Spleen (tissue), 11 donors: ENCODE measurements around the gene PNCK. TPM values are rescaled to one million over a fixed set of nuclear protein-coding genes. Genes with fewer than 3 reads are reported as not detected.

Experiments used
- DNase-seq: peaks from one replicate; pipeline ENCODE4 v3.0.0-alpha.2; 2020
- H3K27ac ChIP-seq, 8 donors: fragments of 200-600 bp; sonication (generic) in 7 of 8; 1 replicate in 4 of 8; 2 replicates in 4 of 8; pipeline versions ENCODE4 v1.5.0 to v1.8.0; 2016 to 2021; ENCODE audit warnings: inconsistent platforms in 4 of 8, mild to moderate bottlenecking in 4 of 8, moderate library complexity in 1 of 8
- H3K27me3 ChIP-seq, 7 donors: fragments of 200-600 bp; sonication (generic) in 6 of 7; replicated peaks in 1 of 7; 1 replicate in 4 of 7; 2 replicates in 3 of 7; pipeline versions ENCODE4 v1.5.0 to v1.8.0; 2016 to 2021; ENCODE audit warnings: inconsistent platforms in 3 of 7, mild to moderate bottlenecking in 1 of 7
- H3K36me3 ChIP-seq, 6 donors: fragments of 200-600 bp; sonication (generic) in 5 of 6; 1 replicate in 4 of 6; 2 replicates in 2 of 6; pipeline versions ENCODE4 v1.5.0 to v1.8.0; 2016 to 2021; ENCODE audit warnings: inconsistent platforms in 2 of 6
- H3K4me1 ChIP-seq, 6 donors: fragments of 200-600 bp; sonication (generic) in 5 of 6; 1 replicate in 3 of 6; 2 replicates in 3 of 6; pipeline versions ENCODE4 v1.5.0 to v1.8.0; 2016 to 2021; ENCODE audit warnings: inconsistent platforms in 3 of 6
- H3K4me3 ChIP-seq, 8 donors: fragments of 200-600 bp; sonication (generic) in 7 of 8; 1 replicate in 4 of 8; 2 replicates in 4 of 8; pipeline versions ENCODE4 v1.5.0 to v1.8.0; 2016 to 2021; ENCODE audit warnings: inconsistent platforms in 4 of 8, mild to moderate bottlenecking in 4 of 8, moderate library complexity in 2 of 8
- H3K9me3 ChIP-seq, 8 donors: fragments of 200-600 bp; sonication (generic) in 7 of 8; 1 replicate in 4 of 8; 2 replicates in 4 of 8; pipeline versions ENCODE4 v1.5.0 to v1.8.0; 2016 to 2021; ENCODE audit warnings: inconsistent platforms in 4 of 8
- POLR2A ChIP-seq, 3 donors: fragments of 450-650 bp; IDR thresholded peaks; one replicate each; pipeline ENCODE4 v1.5.1; 2017; ENCODE audit warnings: antibody characterized with exemption in 3 of 3, mild to moderate bottlenecking in 1 of 3
- POLR2AphosphoS5 ChIP-seq, 3 donors: sonication (generic); formaldehyde crosslinking; IDR thresholded peaks; one replicate each; pipeline ENCODE4 v1.5.1; 2017; ENCODE audit warnings: antibody characterized with exemption in 3 of 3
- WGBS, 5 donors: extraction: QIAGEN DNeasy Blood & Tissue Kit in 3 of 5; methylation state at CpG; one replicate each; pipeline versions ENCODE4 v1.1.5 to v1.1.7; 2013 to 2018; 5-methylcytosine and 5-hydroxymethylcytosine counted together
- intact Hi-C: fragments of 100-400 bp; cut with DNase I; formaldehyde crosslinking; loops from one replicate; pipeline ENCODE4 v1.15.0; 2023; ENCODE audit warnings: low total_unique reads
- polyA plus RNA-seq, 3 donors: library from polyadenylated mRNA; stranded (reverse); fragments of 200-250 nt; gene quantifications; one replicate each; pipeline ENCODE4 v1.2.1, GENCODE V29; 2013
- total RNA-seq, 7 donors: library from RNA; depleted of rRNA in 3 of 7; stranded (reverse); fragments of >200 nt in 3 of 7; fragmentation: NEBNext Ultra II Directional in 4 of 7; extraction: Animal tissue kit (Norgen Biotek cat#: 25700) in 4 of 7; gene quantifications; one replicate each; pipeline versions ENCODE4 v1.1.0 to v1.2.1, GENCODE V29; 2016 to 2021
- TF ChIP-seq, protein P1 (sequence below), 11 experiments: fragments of 200-600 bp in 7 of 11; fragments of 450-650 bp in 4 of 11; sonication (generic) in 4 of 11; IDR thresholded peaks in 8 of 11; conservative IDR thresholded peaks in 3 of 11; 1 replicate in 7 of 11; 2 replicates in 4 of 11; pipeline versions ENCODE4 v1.4.0 to v1.8.0; 2016 to 2021; ENCODE audit warnings: antibody characterized with exemption in 11 of 11, inconsistent platforms in 4 of 11, mild to moderate bottlenecking in 1 of 11
- donor health status: healthy with polysubstance abuse.
- donor health status: DM: no; HTN: no; CAD: no; lungs with moderate emphysema.
- donor health status: DM: no; HTN: no; CAD: no.
- donor health status: Bipolar disorder and iron deficiency.
- donor health status: healthy.
- donor health status: DM: no; HTN: no; CAD: no.
- donor health status: DM: yes; HTN: yes; CAD: no.

Gene PNCK
- total and polyA plus RNA-seq, 10 donors: 0.18 to 1.2 (median 0.54) TPM; not detected in 4

DNA sequence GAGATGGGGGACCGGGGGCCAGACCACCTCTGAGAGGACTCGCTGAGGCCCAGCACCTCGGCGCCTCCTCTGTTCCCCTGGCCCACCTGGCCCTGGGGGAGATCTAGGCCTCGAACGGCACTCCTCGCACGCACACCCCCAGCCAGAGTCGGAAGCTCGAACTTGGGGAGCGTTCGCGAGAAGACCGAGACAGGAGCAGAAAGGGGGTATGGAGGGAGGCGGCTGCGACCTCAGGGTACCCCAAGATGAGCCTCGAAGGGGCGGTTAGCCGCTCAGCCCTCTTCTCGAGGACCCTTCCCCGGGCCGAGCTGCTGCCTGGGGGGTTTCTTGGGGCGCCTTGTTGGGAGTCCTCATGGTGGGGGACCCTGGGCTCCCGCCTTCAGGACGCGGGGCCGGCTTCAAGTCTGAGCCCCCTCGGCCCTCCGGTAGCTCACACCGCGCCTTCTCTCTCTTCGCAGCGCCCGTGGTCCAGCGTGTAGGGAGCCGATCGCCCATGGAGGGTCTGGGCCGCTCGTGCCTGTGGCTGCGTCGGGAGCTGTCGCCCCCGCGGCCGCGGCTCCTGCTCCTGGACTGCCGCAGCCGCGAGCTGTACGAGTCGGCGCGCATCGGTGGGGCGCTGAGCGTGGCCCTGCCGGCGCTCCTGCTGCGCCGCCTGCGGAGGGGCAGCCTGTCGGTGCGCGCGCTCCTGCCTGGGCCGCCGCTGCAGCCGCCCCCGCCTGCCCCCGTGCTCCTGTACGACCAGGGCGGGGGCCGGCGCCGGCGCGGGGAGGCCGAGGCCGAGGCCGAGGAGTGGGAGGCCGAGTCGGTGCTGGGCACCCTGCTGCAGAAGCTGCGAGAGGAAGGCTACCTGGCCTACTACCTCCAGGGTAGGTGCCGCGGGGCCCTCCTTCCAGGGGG, 25.9 kb downstream of the PNCK start:
- 9 to 46% (median 24%) methylated on average over 31 to 85 of the region's 85 CpGs; no CpG with 5 or more reads in 1 of the 5 donors for WGBS, 5 donors
- DNase-seq: peak; percentile 70
- no peak overlapping the region for H3K27ac ChIP-seq
- intact Hi-C loops: no loop called here
- peaks cover 0 to 33% (median 23%) of the 10 kb centered on the region in 6 donors for H3K4me1 ChIP-seq
- no peaks in the 10 kb centered on the region for H3K9me3 ChIP-seq
- H3K36me3 ChIP-seq: no peaks in the 10 kb centered on the region
- no peak for TF ChIP-seq POLR2AphosphoS5 (IDR thresholded peaks at IDR 0.05)
- TF ChIP-seq, protein P1, sequence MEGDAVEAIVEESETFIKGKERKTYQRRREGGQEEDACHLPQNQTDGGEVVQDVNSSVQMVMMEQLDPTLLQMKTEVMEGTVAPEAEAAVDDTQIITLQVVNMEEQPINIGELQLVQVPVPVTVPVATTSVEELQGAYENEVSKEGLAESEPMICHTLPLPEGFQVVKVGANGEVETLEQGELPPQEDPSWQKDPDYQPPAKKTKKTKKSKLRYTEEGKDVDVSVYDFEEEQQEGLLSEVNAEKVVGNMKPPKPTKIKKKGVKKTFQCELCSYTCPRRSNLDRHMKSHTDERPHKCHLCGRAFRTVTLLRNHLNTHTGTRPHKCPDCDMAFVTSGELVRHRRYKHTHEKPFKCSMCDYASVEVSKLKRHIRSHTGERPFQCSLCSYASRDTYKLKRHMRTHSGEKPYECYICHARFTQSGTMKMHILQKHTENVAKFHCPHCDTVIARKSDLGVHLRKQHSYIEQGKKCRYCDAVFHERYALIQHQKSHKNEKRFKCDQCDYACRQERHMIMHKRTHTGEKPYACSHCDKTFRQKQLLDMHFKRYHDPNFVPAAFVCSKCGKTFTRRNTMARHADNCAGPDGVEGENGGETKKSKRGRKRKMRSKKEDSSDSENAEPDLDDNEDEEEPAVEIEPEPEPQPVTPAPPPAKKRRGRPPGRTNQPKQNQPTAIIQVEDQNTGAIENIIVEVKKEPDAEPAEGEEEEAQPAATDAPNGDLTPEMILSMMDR (IDR thresholded peaks at IDR 0.05 in 8 of 11, conservative IDR thresholded peaks at IDR 0.05 in 3 of 11): no peak
- TF ChIP-seq POLR2A (IDR thresholded peaks at IDR 0.05): no peak
- H3K4me3 ChIP-seq: peak overlapping the region in 5 of 8 donors; percentile 10 to 59 (median 21)
- peaks cover 0 to 71% (median 62%) of the 10 kb centered on the region in 7 donors for H3K27me3 ChIP-seq

DNA sequence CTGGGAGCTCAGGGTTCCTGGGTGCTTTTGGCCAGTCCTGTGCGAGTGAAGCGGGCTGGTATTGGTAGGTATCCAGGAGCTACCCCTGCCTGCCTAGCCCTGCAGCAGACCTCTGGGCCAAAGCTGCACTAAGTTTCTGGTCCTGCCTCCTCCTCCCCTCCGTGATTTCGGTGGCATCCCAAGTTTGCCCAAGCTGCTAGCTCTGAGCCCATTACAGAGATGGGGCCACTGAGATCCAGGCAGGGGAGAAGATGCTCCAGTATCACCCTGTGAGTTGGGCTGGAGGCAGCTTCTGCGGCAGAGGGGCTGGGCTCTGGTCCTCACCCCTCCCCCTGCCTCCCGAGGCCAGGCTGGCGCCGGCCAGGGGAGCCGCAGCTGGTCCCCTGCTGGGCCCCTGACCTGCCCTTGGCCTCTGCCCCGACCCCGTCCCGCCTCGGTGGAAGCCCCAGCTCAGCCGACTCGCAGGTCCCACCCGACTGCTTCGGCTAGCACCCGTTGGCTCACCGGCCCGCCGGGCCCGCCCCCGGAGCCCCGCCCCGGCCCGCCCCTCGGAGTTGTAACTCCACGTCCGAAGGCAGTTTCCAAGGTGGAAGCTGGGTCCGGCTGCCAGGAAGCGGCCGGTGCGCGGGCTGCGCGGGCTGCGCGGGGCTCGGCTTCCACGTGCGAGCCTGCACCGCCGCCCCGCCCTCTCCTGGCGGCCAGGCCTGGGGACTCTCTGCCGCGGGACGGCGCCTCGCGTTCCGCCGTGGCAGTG, 26.8 kb downstream of the PNCK start, which contains the start of gene DUSP9:
Gene DUSP9, plus strand, starts transcription at position 584 of the 754 bp plus-strand sequence. CDS start 751 bp downstream, outside the sequence.
- DNase-seq: peak; percentile 76
- Histone ChIP-seq H3K4me1 (peaks cover 4 to 42% (median 32%) of the 10 kb centered on the region in 6 donors), H3K36me3 (no peaks in the 10 kb centered on the region), H3K9me3 (no peaks in the 10 kb centered on the region), H3K4me3 (peak within 1 kb of the TSS in 6 of 8 donors; percentile 6 to 59 (median 17)), H3K27me3 (peaks cover 0 to 80% (median 71%) of the 10 kb centered on the region in 7 donors), H3K27ac (no peak within 1 kb of the TSS)
- intact Hi-C loops: no loop called here
- 3 to 37% (median 23%) methylated on average over 9 to 53 of the region's 53 CpGs for WGBS, 5 donors
- TF ChIP-seq POLR2A (IDR thresholded peaks at IDR 0.05) (no peak), POLR2AphosphoS5 (IDR thresholded peaks at IDR 0.05) (no peak)
- TF ChIP-seq, protein P1 (IDR thresholded peaks at IDR 0.05 in 8 of 11, conservative IDR thresholded peaks at IDR 0.05 in 3 of 11): no peak

DNA sequence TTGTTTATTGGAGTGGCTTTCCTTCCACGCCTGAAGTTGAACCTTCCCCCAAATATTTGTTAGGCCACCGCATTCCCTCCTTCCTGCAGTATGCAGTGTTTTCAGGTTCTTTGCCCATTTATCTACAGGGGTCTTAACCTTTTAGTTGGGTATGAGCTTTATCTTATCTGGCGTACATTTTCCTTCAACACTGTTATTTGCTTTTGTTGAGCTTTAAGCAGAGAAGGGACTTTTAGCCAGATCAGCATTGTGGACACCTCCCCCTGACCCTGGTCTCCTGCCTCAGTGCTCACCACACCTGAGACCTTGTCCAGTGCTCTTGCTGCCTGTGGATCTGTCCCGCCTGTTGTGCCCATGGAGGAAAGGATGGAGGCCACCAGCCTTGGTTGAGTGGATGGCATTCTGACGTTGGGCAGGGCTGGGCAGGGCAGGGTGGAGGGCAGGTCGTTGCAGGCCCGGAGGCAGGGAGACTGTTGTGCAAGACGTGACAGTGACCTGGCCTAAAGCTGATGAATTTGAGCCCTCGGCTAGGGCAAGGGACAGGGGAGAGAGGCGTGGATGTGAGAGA, 27.6 kb downstream of the PNCK start:
- peaks cover 4 to 50% (median 35%) of the 10 kb centered on the region in 6 donors for H3K4me1 ChIP-seq
- no peaks in the 10 kb centered on the region for H3K36me3 ChIP-seq
- no peak for TF ChIP-seq POLR2A (IDR thresholded peaks at IDR 0.05)
- no peak for TF ChIP-seq POLR2AphosphoS5 (IDR thresholded peaks at IDR 0.05)
- TF ChIP-seq, protein P1 (IDR thresholded peaks at IDR 0.05 in 8 of 11, conservative IDR thresholded peaks at IDR 0.05 in 3 of 11): no peak
- WGBS, 5 donors: 64 to 77% (median 67%) methylated on average over 10 of the region's 10 CpGs
- H3K27ac ChIP-seq: no peak overlapping the region
- intact Hi-C loops: no loop called here
- DNase-seq: peak; percentile 51
- H3K27me3 ChIP-seq: peaks cover 0 to 88% (median 78%) of the 10 kb centered on the region in 7 donors
- no peak overlapping the region for H3K4me3 ChIP-seq
- no peaks in the 10 kb centered on the region for H3K9me3 ChIP-seq
